ENCODE results near the gene ZNF79. TPM values are rescaled to one million over a fixed set of nuclear protein-coding genes. Genes with fewer than 3 reads are reported as not detected.

ZNF79 gene
- total and polyA plus RNA-seq, 2 of the 4 experiments (the other 2 are of a cell fraction) = 5.6 to 15.4 TPM

- no peak for TF ChIP-seq MAZ (IDR thresholded peaks at IDR 0.05; ENCODE audit: borderline replicate concordance, low read depth, low read length)
These were observed 1.9 kb upstream of the ZNF79 start (continued) for GRCh38 chr9:127422133-127422782.

- TF ChIP-seq CTCF (conservative IDR thresholded peaks at IDR 0.05; ENCODE audit: low read depth, low read length) (no peak), ELK1 (IDR thresholded peaks at IDR 0.05; ENCODE audit: borderline replicate concordance, low read depth, low read length) (no peak), CEBPB (IDR thresholded peaks at IDR 0.05; ENCODE audit: low read depth, low read length) (no peak), RAD21 (IDR thresholded peaks at IDR 0.05; ENCODE audit: low read length) (no peak), NFE2L2 (IDR thresholded peaks at IDR 0.05; ENCODE audit: low read depth, low read length) (no peak), CHD1 (IDR thresholded peaks at IDR 0.05; ENCODE audit: low read depth, low read length) (no peak), MAFK (IDR thresholded peaks at IDR 0.05; ENCODE audit: low read depth, low read length) (peak; percentile 82)
- Histone ChIP-seq H2AFZ (replicated peaks; ENCODE audit: low read length, poor library complexity) (peak overlapping the region; percentile 2), H3K4me1 (ENCODE audit: control insufficient read depth, insufficient read depth, low read length) (peaks cover 7% of the 10 kb centered on the region), H3K56ac (ENCODE audit: extremely low read depth, insufficient read depth, low read length) (no peak overlapping the region), H4K20me1 (ENCODE audit: insufficient read depth, low read length) (peaks cover 10% of the 10 kb centered on the region; the same call in 1 of the 2 replicates), H3K9me1 (ENCODE audit: insufficient read depth, low read length) (peaks cover 12% of the 10 kb centered on the region; the same call in 1 of the 2 replicates), H3K4me2 (ENCODE audit: low read depth, low read length) (peak overlapping the region; percentile 69), H4K5ac (ENCODE audit: low read depth, low read length) (no peak overlapping the region), H3K27me3 (ENCODE audit: control insufficient read depth, insufficient read depth, low read length) (no peaks in the 10 kb centered on the region), H2BK20ac (ENCODE audit: low read depth, low read length) (no peak overlapping the region), H2AK5ac (ENCODE audit: low read depth, low read length) (0 out of 2 replicates have a peak overlapping the region, but pooled peaks have one; percentile 43), H3K4ac (ENCODE audit: low read depth, low read length) (peak overlapping the region; percentile 51), H3K36me3 (ENCODE audit: control insufficient read depth, insufficient read depth, low read length) (0 out of 2 replicates have a peak, but pooled peaks cover 2% of the 10 kb centered on the region), H3K9me3 (ENCODE audit: control insufficient read depth, insufficient read depth, low read length) (no peaks in the 10 kb centered on the region), H3K18ac (ENCODE audit: low read depth, low read length) (no peak overlapping the region), H2BK15ac (ENCODE audit: low read depth, low read length) (no peak overlapping the region), H2AK9ac (replicated peaks; ENCODE audit: low read depth, low read length, poor library complexity) (peak overlapping the region; percentile 21), H3K23ac (ENCODE audit: low read depth, low read length) (peak overlapping the region; percentile 81; the same call in 1 of the 2 replicates), H4K8ac (ENCODE audit: low read depth in 2 of 2, low read length in 2 of 2) (peak overlapping the region; percentile 96 to 99; a peak in 2 of 4 replicates), H3K14ac (replicated peaks; ENCODE audit: low read depth, low read length) (peak overlapping the region; percentile 38; the same call in 1 of the 2 replicates), H3K4me3 (ENCODE audit: insufficient read depth, low read depth, low read length) (peak overlapping the region; percentile 69), H3K79me1 (ENCODE audit: low read depth in 1 of 2, low read length in 2 of 2) (peaks cover 28 to 53% of the 10 kb centered on the region in 2 experiments), H4K91ac (ENCODE audit: insufficient read depth, low read depth, low read length) (no peak overlapping the region; the same call in 1 of the 2 replicates), H2BK120ac (ENCODE audit: low read depth, low read length) (no peak overlapping the region), H2BK5ac (ENCODE audit: low read depth, low read length, poor library complexity, severe bottlenecking) (no peak overlapping the region), H3K9ac (ENCODE audit: low read depth, low read length) (peak overlapping the region; percentile 90; the same call in 1 of the 2 replicates), H3K27ac (ENCODE audit: insufficient read depth, low read length) (no peak overlapping the region)
- BruUV-seq (replicated peaks) = no TSS peak
- ATAC-seq (ENCODE audit: low read depth) = no peak
- in situ Hi-C loops (cut with MboI; ENCODE audit: low sequenced_read_pairs) = no loop called here
- no peak for DNase-seq
- intact Hi-C loops (cut with micrococcal nuclease) = loop anchor here (10.0 kb wide), 1 partner anchor 198 kb away; no protein-coding TSS in a partner anchor
- WGBS, 2 experiments (ENCODE audit: extremely low coverage in 2 of 2, insufficient read length in 1 of 2) = 37% methylated on average over 2 of the region's 6 CpGs; no CpG with 5 or more reads in 1 of the 2 experiments
- dilution Hi-C loops (cut with HindIII; ENCODE audit: low sequenced_read_pairs, unreplicated experiment) = no loop called here
- ChIA-PET CTCF (no interaction called here), POLR2A (ENCODE audit: unreplicated experiment) (no interaction called here)
These were observed 1.4 kb upstream of the ZNF79 start for GRCh38 chr9:127422787-127423186.

Measured in IMR-90 (cell line).